HFFc6 (cell line): ENCODE results near the gene RIF1. TPM values are rescaled to one million over a fixed set of nuclear protein-coding genes. Genes with fewer than 3 reads are reported as not detected.

Source experiments
- DNase-seq: peaks from one replicate; pipeline ENCODE4 v3.0.0-alpha.2; 2018
- H3K27ac Mint-ChIP-seq: 2 replicates; pipeline ENCODE4 v1.8.0; 2020; ENCODE audit warnings: mild to moderate bottlenecking, mixed read lengths
- H3K27me3 Mint-ChIP-seq: 2 replicates; pipeline ENCODE4 v1.8.0; 2021; ENCODE audit warnings: mild to moderate bottlenecking, moderate library complexity, mixed read lengths; ENCODE audit not compliant: insufficient read depth
- H3K36me3 Mint-ChIP-seq: 2 replicates; pipeline ENCODE4 v1.8.0; 2021; ENCODE audit warnings: low read depth, mixed read lengths
- H3K4me1 Mint-ChIP-seq: 2 replicates; pipeline ENCODE4 v1.8.0; 2020; ENCODE audit warnings: low read depth, mixed read lengths
- H3K4me3 Mint-ChIP-seq: 2 replicates; pipeline ENCODE4 v1.8.0; 2020; ENCODE audit warnings: mild to moderate bottlenecking, moderate library complexity, mixed read lengths
- H3K9me3 Mint-ChIP-seq: 2 replicates; pipeline ENCODE4 v1.8.0; 2020; ENCODE audit warnings: mild to moderate bottlenecking, mixed read lengths
- total RNA-seq, 6 experiments: library from RNA; stranded (reverse); fragmentation: NEBNext Ultra II Directional; extraction: Animal tissue kit (Norgen Biotek cat#: 25700); gene quantifications; 2 replicates in 1 of 6; 3 replicates in 5 of 6; pipeline ENCODE4 v1.2.3, GENCODE V29; 2021
- TF ChIP-seq, protein P1 (sequence below): fragments of 200-600 bp; sonication (generic); IDR thresholded peaks from 2 replicates; pipeline ENCODE4 v1.5.0; 2021; ENCODE audit warnings: antibody characterized with exemption, mild to moderate bottlenecking

Gene RIF1
- total RNA-seq, 6 experiments from 2014 or later = 26.3 to 34.1 (median 30.0) TPM

DNA sequence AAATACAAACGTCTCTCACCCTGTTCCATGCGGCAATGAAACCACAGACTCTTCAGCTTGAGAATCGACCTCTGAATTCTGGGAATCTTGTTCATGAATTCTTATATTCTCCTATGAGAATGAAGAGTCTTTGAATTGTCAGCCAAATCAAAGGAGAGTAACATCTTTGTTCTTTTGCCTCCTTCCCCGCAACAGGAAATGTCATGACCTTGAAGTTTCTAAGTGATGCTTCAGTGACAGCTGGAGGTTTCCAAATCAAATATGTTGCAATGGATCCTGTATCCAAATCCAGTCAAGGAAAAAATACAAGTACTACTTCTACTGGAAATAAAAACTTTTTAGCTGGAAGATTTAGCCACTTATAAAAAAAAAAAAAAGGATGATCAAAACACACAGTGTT is 30.5 kb upstream of the RIF1 start:
- Mint-ChIP-seq H3K27ac (no peak overlapping the region), H3K9me3 (no peaks in the 10 kb centered on the region), H3K36me3 (no peaks in the 10 kb centered on the region), H3K27me3 (no peaks in the 10 kb centered on the region; the same call in 1 of the 2 replicates), H3K4me3 (no peak overlapping the region), H3K4me1 (peaks cover 22% of the 10 kb centered on the region)
- TF ChIP-seq, protein P1, sequence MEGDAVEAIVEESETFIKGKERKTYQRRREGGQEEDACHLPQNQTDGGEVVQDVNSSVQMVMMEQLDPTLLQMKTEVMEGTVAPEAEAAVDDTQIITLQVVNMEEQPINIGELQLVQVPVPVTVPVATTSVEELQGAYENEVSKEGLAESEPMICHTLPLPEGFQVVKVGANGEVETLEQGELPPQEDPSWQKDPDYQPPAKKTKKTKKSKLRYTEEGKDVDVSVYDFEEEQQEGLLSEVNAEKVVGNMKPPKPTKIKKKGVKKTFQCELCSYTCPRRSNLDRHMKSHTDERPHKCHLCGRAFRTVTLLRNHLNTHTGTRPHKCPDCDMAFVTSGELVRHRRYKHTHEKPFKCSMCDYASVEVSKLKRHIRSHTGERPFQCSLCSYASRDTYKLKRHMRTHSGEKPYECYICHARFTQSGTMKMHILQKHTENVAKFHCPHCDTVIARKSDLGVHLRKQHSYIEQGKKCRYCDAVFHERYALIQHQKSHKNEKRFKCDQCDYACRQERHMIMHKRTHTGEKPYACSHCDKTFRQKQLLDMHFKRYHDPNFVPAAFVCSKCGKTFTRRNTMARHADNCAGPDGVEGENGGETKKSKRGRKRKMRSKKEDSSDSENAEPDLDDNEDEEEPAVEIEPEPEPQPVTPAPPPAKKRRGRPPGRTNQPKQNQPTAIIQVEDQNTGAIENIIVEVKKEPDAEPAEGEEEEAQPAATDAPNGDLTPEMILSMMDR = no peak
- no peak for DNase-seq

DNA sequence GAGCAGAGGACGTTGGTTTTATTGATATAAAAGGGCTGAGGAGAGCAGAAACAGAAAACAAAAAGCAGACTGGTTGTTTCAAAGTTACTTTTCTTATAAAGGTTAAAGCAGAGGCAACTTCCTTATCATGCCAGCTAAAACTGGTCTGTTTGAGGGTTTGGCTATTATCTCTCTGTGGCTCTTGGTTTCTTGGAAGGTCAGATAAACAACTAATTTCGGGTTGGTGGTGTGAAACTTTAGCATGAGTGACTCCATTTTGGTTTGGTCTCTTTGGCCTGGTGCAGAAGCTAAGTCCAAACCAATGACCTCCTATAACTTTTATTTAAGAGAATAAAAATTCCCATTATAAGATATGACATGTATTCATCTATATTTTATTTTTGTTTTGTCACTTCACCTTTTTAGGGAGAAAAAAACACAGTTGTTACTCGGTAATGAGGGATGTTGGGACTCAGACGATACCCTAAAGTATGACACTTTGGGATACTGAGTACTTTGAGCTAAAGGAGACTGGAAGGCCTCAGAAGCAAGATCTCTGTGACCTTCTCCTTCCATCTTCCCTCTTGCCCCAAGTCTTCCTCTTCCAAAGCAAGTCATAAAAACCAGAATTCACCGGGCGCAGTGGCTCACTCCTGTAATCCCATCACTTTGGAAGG is 29.0 kb upstream of the RIF1 start:
- Mint-ChIP-seq H3K4me3 (no peak overlapping the region), H3K4me1 (peaks cover 10% of the 10 kb centered on the region), H3K36me3 (no peaks in the 10 kb centered on the region), H3K9me3 (no peaks in the 10 kb centered on the region), H3K27me3 (no peaks in the 10 kb centered on the region; the same call in 1 of the 2 replicates), H3K27ac (no peak overlapping the region)
- TF ChIP-seq, protein P1 = no peak
- no peak for DNase-seq

DNA sequence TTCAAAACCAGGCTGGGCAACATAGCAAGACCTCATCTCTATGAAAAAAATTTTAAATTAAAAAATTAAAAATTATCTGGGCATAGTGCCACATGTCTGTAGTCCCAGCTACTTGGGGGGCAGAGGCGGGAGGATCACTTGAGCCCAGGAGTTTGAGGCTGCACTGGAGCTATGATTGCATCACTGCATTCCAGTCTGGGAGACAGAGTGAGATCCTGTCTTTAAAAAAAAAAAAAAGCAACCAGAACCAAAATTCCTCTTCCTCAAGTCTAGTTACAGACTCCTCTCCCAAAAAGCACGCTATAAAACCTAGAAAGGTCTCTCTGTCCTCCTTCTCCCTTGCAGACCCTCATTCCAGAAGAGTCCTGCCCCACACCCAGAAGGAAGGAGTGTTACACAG is 28.4 kb upstream of the RIF1 start:
- Mint-ChIP-seq H3K27ac (peak overlapping the region; percentile 53; the same call in 1 of the 2 replicates), H3K4me1 (peaks cover 10% of the 10 kb centered on the region), H3K36me3 (no peaks in the 10 kb centered on the region), H3K9me3 (no peaks in the 10 kb centered on the region), H3K4me3 (no peak overlapping the region), H3K27me3 (peaks cover 3% of the 10 kb centered on the region; the same call in 1 of the 2 replicates)
- TF ChIP-seq, protein P1 = no peak
- no peak for DNase-seq

DNA sequence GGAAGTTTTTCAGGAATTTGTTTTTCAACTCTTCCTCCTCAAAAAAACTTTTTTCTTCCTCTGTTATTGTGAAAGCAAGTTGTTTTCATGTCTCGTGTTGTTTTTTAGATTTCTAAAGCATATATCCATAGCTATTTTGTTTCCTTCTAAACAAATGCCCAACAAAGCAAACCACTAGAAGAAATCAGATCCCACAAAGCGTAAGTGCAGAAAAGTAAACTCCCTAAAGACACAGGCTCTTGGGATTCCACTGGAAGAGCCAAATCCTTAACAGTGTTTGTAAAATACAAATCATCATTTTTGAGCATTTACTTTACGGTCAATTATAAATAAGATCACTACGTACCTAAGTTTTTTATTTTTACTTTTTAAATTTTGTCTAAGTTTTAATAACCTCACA is 21.7 kb upstream of the RIF1 start:
- DNase-seq = no peak
- H3K9me3 Mint-ChIP-seq = no peaks in the 10 kb centered on the region
- no peak overlapping the region for H3K27ac Mint-ChIP-seq
- H3K27me3 Mint-ChIP-seq = peaks cover 4% of the 10 kb centered on the region; the same call in 1 of the 2 replicates
- H3K4me3 Mint-ChIP-seq = no peak overlapping the region
- TF ChIP-seq, protein P1 = no peak
- no peaks in the 10 kb centered on the region for H3K36me3 Mint-ChIP-seq
- peaks cover 17% of the 10 kb centered on the region for H3K4me1 Mint-ChIP-seq

DNA sequence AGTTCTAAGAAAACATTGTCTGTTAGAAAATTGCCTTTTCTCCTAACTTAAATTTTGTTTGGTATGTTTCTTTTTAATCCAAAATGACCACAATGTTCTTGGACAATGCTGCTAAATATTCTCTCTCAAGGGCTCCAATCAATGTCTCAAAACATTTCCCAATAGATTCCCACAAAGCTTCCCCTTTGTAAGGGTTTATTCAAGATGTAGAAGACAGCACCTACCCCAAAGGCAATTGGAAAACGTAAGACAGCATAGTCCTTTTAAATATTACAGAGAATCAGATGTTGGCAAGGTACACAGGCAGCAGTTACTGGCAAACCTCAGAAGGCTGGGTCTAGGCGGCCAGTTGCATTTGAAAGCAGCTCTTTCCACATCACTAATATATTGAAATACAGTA is 18.3 kb upstream of the RIF1 start:
- TF ChIP-seq, protein P1 = no peak

More for the DNA sequence above, 18.3 kb upstream of the RIF1 start:
- DNase-seq = no peak
- Mint-ChIP-seq H3K36me3 (no peaks in the 10 kb centered on the region), H3K27ac (no peak overlapping the region), H3K9me3 (no peaks in the 10 kb centered on the region; the same call in 1 of the 2 replicates), H3K4me1 (peaks cover 17% of the 10 kb centered on the region), H3K4me3 (no peak overlapping the region), H3K27me3 (no peaks in the 10 kb centered on the region)
